ENCODE data around the gene ERC2.

DNA sequence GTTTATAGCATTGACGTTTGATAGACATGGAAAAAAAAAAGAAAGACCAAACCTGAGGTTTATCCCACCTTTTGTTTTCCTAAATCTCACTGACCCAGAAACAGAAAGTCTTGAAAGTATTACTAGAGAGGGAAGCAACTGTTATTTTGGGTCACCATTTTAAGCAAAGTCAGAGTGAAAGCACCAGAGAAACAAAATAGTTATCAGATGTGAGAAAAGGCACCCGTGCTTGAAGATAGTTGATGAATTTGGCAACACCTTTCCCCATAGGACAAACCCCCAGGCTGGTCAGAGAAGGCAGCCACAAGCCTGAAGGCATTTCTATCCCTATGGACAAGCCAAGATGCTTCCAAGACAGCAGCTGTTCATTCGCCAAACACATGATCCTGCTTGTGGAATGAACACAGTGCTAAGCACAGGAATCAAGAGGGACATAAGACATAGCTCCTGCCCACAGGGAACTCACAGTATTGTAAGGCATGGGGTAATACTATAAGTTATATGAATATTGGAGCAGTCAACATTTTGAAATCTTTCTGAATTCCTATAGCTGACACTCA, 170.9 kb downstream of the ERC2 start:
- TF ChIP-seq POLR2A (IDR thresholded peaks at IDR 0.05; ENCODE audit: low read depth, low read length) = no peak
- TF ChIP-seq POLR2AphosphoS5 (IDR thresholded peaks at IDR 0.05; ENCODE audit: low read depth, low read length) = no peak
- TF ChIP-seq SPI1 (IDR thresholded peaks at IDR 0.05; ENCODE audit: low read depth, low read length) = no peak
- TF ChIP-seq TAF1 (IDR thresholded peaks at IDR 0.05; ENCODE audit: low read depth, low read length) = no peak
